ENCODE results near the gene ZBTB7C. TPM values are rescaled to one million over a fixed set of nuclear protein-coding genes. Genes with fewer than 3 reads are reported as not detected.

ZBTB7C gene
- total RNA-seq, 6 experiments from 2014 or later = not detected

DNA sequence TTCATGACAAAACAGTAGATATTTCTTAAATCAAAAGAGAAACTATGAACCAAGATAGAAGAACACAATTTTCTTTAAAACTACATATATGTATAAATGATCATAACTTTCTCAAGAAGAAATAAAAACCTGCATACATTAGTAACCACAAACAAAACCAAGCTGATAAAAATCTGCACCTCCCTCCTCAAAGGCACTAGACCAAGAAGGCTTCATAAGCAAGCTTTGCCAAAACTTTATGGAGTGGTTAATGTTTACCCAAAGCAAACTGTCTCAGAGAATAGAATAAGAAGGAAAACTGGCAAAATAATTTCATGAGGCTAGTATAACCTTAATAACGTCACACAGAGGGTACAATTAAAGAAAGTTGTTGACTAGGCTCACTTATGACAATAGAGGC lies 138.3 kb downstream of the ZBTB7C start:
- Mint-ChIP-seq H3K27ac (no peak overlapping the region), H3K9me3 (no peaks in the 10 kb centered on the region), H3K4me1 (ENCODE audit: low read depth) (no peaks in the 10 kb centered on the region), H3K36me3 (ENCODE audit: low read depth) (no peaks in the 10 kb centered on the region), H3K4me3 (no peak overlapping the region), H3K27me3 (ENCODE audit: insufficient read depth) (peaks cover 15% of the 10 kb centered on the region)
- TF ChIP-seq, protein P1, sequence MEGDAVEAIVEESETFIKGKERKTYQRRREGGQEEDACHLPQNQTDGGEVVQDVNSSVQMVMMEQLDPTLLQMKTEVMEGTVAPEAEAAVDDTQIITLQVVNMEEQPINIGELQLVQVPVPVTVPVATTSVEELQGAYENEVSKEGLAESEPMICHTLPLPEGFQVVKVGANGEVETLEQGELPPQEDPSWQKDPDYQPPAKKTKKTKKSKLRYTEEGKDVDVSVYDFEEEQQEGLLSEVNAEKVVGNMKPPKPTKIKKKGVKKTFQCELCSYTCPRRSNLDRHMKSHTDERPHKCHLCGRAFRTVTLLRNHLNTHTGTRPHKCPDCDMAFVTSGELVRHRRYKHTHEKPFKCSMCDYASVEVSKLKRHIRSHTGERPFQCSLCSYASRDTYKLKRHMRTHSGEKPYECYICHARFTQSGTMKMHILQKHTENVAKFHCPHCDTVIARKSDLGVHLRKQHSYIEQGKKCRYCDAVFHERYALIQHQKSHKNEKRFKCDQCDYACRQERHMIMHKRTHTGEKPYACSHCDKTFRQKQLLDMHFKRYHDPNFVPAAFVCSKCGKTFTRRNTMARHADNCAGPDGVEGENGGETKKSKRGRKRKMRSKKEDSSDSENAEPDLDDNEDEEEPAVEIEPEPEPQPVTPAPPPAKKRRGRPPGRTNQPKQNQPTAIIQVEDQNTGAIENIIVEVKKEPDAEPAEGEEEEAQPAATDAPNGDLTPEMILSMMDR (IDR thresholded peaks at IDR 0.05) = no peak
- no peak for DNase-seq

DNA sequence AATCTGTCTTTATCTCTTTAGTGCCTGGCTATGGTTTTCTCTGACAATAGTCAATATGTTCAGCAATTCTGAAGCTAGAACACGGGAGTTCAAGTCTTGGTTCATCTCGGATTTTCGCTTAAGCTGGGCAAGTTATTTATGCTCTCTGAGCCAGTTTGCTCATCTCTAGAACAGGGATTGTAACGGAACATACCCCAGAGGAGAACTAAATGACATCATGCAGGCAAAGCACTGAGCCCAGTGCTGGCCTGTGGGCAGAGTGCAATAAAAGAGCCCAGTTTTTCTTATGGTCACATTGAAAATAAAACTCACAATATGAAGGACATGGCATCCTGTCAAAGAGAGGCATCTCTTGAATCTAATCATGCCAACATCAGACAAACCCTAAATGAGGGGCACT lies 143.9 kb downstream of the ZBTB7C start:
- Mint-ChIP-seq H3K4me1 (ENCODE audit: low read depth) (no peaks in the 10 kb centered on the region), H3K27me3 (ENCODE audit: insufficient read depth) (peaks cover 19% of the 10 kb centered on the region), H3K9me3 (no peaks in the 10 kb centered on the region), H3K27ac (no peak overlapping the region), H3K4me3 (no peak overlapping the region), H3K36me3 (ENCODE audit: low read depth) (no peaks in the 10 kb centered on the region)
- TF ChIP-seq, protein P1 (IDR thresholded peaks at IDR 0.05) = no peak
- no peak for DNase-seq

DNA sequence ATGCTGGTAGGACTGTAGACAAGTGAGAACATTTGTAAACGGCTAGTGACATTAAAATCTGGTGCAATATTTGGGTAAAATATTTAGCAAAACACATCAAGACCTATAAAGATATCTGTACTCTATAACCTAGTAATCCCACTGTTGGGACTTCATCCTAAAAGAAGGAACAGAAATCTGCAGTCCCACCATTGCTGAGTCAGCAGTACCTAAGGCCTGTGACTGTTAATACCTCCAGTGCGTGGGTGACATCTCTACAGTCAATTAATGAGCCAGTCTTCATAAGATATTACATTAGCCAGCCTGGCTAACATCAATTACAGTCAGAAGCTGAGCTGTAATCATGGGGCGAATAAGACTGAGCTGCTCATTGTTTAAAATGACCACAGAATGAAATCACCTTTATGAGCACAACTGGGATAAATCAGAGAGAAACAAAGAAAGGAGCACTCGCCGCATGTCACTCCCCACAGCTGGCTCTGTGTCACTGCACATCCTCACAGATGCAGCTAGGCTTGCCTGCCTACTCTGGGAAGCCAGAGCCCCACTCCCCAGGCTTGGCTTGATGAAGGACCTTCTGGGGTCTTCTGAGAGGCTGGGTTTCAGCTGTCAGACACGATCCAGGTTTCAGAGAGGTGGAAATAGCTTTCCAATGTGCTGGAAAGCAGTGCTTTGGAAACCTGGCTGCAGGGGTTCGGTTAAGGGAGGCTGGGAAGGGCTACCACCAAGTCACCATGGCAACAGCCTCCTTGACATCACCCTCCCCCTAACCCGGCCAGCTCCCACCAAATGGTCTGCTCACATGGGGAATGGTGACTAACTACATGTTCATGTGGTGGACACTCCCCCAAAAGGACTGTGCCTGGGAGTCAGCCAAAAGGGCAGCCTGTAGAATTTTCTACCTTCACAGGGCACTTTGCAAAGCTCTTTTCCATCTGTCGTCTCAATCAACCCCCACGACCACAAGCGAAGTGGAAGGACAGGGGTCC lies 145.0 kb downstream of the ZBTB7C start:
- no peak for DNase-seq
- Mint-ChIP-seq H3K4me1 (ENCODE audit: low read depth) (no peaks in the 10 kb centered on the region), H3K27me3 (ENCODE audit: insufficient read depth) (peaks cover 21% of the 10 kb centered on the region), H3K9me3 (no peaks in the 10 kb centered on the region), H3K27ac (no peak overlapping the region), H3K36me3 (ENCODE audit: low read depth) (no peaks in the 10 kb centered on the region), H3K4me3 (no peak overlapping the region)
- TF ChIP-seq, protein P1 (IDR thresholded peaks at IDR 0.05) = no peak

DNA sequence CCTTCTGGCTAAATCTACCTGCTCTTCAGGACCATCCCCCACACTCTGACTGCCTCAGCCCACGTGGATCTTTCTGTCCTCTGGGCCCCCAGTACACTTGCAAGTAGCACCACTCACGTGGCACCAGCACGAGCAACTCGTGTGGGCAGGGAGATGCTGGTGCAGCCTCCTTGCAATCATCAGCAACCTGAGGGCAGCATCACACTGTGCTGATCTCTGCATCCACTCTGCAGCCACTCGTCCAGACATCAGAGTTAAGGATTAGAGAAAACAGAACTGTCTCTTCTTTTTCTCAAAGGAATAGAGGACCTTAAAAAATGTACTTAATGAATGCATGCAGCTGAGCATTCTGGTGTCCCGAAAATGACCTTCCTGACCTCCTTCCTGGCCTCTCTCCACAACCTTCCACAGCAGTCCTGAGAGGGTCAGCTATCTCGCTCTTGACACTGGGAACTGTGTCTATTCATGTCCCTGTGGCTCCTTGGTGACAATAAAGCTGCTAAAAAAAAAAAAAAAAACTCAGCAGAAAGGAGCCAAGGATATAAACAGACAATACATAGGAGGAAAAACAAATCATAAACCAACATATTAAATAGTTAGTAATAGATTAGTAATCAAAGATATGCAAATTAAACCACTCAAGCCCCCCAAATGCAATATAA lies 145.9 kb downstream of the ZBTB7C start:
- peaks cover 22% of the 10 kb centered on the region for H3K27me3 Mint-ChIP-seq (ENCODE audit: insufficient read depth)
- no peak for DNase-seq
- H3K4me3 Mint-ChIP-seq = no peak overlapping the region
- no peaks in the 10 kb centered on the region for H3K36me3 Mint-ChIP-seq (ENCODE audit: low read depth)
- H3K9me3 Mint-ChIP-seq = no peaks in the 10 kb centered on the region
- TF ChIP-seq, protein P1 (IDR thresholded peaks at IDR 0.05) = no peak
- no peaks in the 10 kb centered on the region for H3K4me1 Mint-ChIP-seq (ENCODE audit: low read depth)
- no peak overlapping the region for H3K27ac Mint-ChIP-seq

DNA sequence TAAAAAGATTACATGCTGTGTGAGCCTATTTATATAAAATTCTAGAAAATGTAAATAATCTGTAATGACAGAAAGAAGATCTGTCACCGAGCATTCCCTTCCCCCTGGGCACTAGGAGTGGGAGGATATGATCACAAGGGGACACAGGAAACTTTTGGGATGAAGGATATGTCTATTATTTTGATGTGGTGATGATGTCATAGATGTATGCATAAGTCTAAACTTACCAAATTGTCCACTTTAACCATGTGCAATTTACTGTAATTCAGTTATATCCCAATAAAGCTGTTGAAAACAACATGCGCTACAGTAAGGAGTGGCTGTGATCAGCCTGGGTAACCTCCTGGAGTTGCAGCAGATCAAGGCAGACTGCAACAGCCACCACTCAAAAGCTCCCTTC lies 148.9 kb downstream of the ZBTB7C start:
- Mint-ChIP-seq H3K27ac (no peak overlapping the region), H3K4me3 (no peak overlapping the region), H3K4me1 (ENCODE audit: low read depth) (no peaks in the 10 kb centered on the region), H3K27me3 (ENCODE audit: insufficient read depth) (peaks cover 19% of the 10 kb centered on the region), H3K9me3 (no peaks in the 10 kb centered on the region), H3K36me3 (ENCODE audit: low read depth) (no peaks in the 10 kb centered on the region)
- TF ChIP-seq, protein P1 (IDR thresholded peaks at IDR 0.05) = no peak
- no peak for DNase-seq

Measured in HFFc6 (cell line).